GM19452 (cell line): Measurements from ENCODE around the gene LDAH.
A peak's percentile ranks its signal among the peaks of the same experiment; 100 is the strongest.

Experiments
- ATAC-seq: cut with Tn5 transposase; IDR thresholded peaks from one replicate; pipeline ENCODE4 v1.9.1; 2021; ENCODE audit not compliant: unreplicated experiment

Gene LDAH

DNA sequence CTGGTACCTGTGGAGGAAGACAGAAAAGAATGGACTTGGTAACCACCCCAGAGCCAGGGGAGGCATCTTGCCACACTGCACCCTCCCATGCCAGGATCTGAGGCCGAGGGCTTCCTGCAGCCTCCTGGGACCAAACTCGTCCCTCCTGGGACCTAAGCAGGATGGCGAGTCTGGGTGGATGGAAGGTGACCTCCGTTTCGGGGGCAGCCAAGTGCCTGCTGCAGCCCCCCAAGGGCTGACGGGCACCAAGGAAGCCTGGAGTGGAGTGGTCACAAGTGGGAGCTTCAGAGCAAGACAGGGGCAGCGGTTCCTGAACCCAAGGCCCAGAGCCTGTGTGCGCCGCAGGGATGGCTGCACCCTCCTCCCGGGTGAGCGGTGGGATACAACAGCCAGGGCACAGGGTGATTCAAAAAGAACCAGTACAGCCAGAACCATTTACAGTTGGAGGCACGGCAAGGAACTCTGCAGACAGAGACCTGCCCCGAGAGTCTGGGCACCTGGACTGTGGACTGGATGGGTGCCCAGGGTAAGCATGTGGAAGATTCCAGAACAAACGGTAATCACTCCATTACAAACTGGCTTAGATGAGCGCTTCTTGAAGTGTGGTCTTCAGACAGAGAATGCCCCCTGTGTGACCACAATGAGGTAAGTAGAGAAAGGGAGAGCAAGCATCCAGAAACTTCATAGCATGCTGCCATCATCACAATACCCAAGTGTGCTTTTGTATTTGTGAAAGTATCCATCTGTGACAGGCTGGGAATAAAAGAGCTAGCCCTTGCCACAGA, 184.1 kb downstream of the LDAH start:
- no peak for ATAC-seq

DNA sequence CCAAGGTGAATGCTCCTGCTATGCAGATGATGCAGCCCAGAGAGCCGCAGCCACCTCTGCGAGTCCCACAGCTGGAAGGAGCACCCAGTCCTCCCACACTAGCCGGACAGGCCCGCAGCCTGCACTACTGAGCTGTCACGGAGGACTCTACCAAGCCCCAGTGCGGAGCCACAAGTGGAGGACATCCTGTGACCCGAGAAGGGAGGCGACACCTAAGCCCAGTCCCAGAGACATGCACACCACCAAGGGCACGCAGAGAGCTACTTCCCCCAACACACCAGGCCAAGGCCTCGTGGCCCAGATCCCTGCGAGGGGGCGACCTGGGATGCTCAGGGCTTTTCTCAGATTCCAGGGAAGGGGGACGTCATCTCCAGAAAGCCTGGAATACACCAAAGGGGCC, 184.9 kb downstream of the LDAH start:
- no peak for ATAC-seq

DNA sequence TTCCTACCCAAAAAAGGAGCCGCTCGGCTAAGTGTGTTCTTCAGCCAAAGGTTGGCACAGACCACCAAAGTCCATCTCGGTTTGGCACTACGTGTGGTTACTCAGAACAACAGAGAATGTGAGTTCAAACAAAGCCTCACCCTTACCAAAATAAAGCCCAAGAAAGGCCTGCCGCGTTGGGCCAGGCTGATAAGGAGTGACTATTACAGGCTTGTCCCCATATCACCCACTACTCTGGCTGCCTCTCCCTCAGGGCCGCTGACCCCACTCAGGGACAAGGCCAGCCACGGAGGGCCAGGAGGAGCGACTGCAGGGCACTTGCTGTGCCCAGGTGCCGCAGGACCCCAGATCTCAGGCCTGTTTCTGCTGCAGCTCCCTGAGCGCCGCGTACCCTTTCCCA, 185.8 kb downstream of the LDAH start:
- ATAC-seq: no peak

DNA sequence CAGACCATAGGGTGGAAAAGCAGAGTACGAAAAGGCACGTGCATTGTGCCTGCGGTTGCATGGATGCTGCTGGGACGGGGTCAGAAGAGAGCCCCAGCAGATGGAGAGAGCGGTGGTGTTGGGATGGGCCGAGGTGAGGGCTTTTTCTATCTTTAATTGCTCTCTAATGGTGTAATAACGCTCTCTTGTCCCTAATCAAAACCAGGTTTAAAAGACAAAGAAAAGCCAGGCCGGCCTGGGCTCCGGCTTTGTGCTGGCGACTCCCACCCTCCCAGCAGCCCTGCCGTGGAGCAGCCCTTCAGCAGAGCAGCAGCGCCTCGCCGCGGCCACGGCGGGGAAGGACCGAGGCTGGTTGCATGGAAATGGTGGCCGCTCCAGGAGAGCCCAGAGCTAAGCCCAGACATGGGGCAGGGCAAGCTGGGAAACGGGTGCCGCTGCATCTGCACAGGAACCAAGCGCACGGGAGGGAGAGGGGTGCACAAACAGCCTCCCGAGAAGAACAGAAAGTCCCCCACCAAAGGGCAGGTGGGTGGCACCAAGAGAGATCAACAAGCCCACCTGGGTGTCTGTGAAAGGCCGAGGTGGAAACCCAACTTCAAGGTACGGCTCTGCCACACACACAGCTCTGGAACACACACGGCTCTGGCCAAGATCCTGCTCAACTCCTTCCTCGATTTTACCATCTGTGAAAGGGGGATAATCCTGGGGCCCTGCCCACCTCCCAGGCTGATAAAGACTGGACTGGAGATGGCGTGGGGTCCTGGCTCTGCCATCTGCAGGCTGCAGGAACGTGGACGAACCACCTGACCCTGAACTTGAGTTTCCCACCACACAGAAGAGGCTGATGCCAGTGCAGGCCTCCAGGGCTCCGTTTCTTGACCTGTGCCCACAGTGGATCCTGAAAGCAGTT, 187.0 kb downstream of the LDAH start:
- peak; percentile 84 for ATAC-seq

DNA sequence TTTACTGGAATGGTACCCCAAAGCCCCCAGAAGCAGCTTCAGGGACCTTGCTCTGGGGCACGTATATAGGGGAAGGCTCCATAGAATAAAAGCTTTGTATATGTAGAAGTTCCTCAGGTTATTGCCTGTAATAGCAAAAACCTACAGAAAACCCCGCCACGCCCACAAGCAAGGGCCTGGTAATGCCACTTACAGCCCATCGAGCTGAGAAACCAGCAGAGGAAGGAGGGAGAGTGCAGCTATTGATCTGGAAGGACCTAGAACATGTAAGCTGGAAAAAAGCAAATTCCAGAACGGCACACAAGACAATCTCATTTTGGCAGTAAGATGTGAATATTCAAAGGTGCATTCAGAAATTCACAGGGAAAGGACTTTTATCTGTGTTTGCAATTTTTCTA, 187.8 kb downstream of the LDAH start:
- ATAC-seq: no peak

DNA sequence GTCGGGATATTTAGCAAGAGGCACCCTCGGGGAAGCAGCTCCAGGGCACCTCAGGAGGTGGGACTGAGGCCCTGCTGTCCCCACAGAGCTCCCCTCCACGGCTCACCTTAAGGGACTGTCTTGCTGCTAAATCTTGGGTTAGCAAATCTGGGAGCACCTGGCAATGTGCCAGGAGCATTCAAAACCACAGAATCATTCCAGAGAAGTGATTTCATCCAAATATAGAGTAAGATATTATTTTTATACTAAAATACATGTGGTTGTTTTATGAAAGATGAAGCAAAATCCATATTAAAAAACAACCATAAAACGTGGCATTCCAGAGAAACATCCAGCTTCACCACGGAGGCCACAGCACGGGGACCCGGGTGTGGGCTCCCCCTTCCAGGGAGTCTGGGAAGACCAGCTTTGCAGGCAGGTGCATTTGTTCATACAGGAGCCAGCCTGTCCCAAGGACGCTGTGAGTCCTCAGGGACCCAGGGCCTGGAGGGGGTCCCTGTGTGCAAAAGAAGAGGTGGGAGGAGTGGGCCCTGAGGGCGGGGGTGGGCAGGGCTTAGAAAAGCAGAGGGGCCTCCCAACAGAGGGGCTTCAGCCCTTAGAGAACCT, 188.3 kb downstream of the LDAH start:
- no peak for ATAC-seq
